NCI-H2107 treated with DMSO at 0.1 percent for 48 hours (cell line): ENCODE results near the gene TRABD2A.

Experiments used
- DNase-seq: peaks from one replicate; lab custom pipeline; 2025; ENCODE audit not compliant: unreplicated experiment; lab: John Stamatoyannopoulos, UW

The TRABD2A gene

GRCh38 chr2:84905181-84906107, 24.6 kb upstream of the TRABD2A start, which contains the start of gene TMSB10:
Gene TMSB10 (plus strand): TSS chr2:84905656.
- peak; percentile 51 for DNase-seq

- no peak for DNase-seq
Observed at GRCh38 chr2:84904717-84905174, 23.9 kb upstream of the TRABD2A start.

- no peak for DNase-seq
Observed at GRCh38 chr2:84904151-84904550, 23.3 kb upstream of the TRABD2A start.

GRCh38 chr2:84902526-84902925, 21.6 kb upstream of the TRABD2A start:
- no peak for DNase-seq

GRCh38 chr2:84901593-84902120, 20.8 kb upstream of the TRABD2A start:
- no peak for DNase-seq

GRCh38 chr2:84900971-84901370, 20.1 kb upstream of the TRABD2A start:
- DNase-seq = no peak

- no peak for DNase-seq
Observed at GRCh38 chr2:84899304-84900204, 18.7 kb upstream of the TRABD2A start.

GRCh38 chr2:84897773-84898172, 16.9 kb upstream of the TRABD2A start:
- no peak for DNase-seq

- no peak for DNase-seq
Observed at GRCh38 chr2:84896567-84896966, 15.7 kb upstream of the TRABD2A start.

GRCh38 chr2:84894758-84895520, 14.1 kb upstream of the TRABD2A start:
- no peak for DNase-seq

- peak; percentile 67 for DNase-seq
Observed at GRCh38 chr2:84894131-84894586, 13.3 kb upstream of the TRABD2A start.

- DNase-seq = no peak
Observed at GRCh38 chr2:84891355-84892010, 10.6 kb upstream of the TRABD2A start.

GRCh38 chr2:84889332-84889731, 8.4 kb upstream of the TRABD2A start:
- no peak for DNase-seq

GRCh38 chr2:84888401-84889276, 7.8 kb upstream of the TRABD2A start:
- no peak for DNase-seq

- no peak for DNase-seq
Observed at GRCh38 chr2:84886791-84887190, 5.9 kb upstream of the TRABD2A start.

- DNase-seq = no peak
Observed at GRCh38 chr2:84885111-84885510, 4.2 kb upstream of the TRABD2A start.

- DNase-seq = no peak
Observed at GRCh38 chr2:84884449-84884848, 3.6 kb upstream of the TRABD2A start.

- DNase-seq = no peak
Observed at GRCh38 chr2:84882775-84883550, 2.1 kb upstream of the TRABD2A start.
